Astrocyte (in vitro differentiated cells and primary cell): ENCODE data around the gene NTM.

Experiments
- CTCF ChIP-seq: IDR thresholded peaks from 2 replicates; pipeline ENCODE4 v1.5.1; 2011; ENCODE audit warnings: low read depth, mild to moderate bottlenecking, inconsistent platforms, low read length, moderate library complexity; ENCODE audit not compliant: insufficient read depth
- EZH2 ChIP-seq: IDR thresholded peaks from 2 replicates; pipeline ENCODE4 v1.6.1; 2012; ENCODE audit warnings: mild to moderate bottlenecking, low read length, inconsistent platforms; ENCODE audit not compliant: insufficient read depth

GRCh38 chr11:131910178-131910522 lies 539.7 kb downstream of the NTM start:
- TF ChIP-seq CTCF, result no peak
- TF ChIP-seq EZH2, result no peak
